Hippocampal formation (tissue), 2 donors: ENCODE measurements around the gene RBM17.
"Not testable (repeated sequence)": the region's sequence is repeated elsewhere in the genome, so short reads cannot be mapped to it uniquely, and the experiment has no call there.

Source experiments
- DNase-seq, 2 donors: peaks; one replicate each; lab custom pipeline; 2025; lab: John Stamatoyannopoulos, UW

Gene RBM17

GRCh38 chr10:6136215-6137201, 47.7 kb downstream of the RBM17 start:
- no peak for DNase-seq

DNA sequence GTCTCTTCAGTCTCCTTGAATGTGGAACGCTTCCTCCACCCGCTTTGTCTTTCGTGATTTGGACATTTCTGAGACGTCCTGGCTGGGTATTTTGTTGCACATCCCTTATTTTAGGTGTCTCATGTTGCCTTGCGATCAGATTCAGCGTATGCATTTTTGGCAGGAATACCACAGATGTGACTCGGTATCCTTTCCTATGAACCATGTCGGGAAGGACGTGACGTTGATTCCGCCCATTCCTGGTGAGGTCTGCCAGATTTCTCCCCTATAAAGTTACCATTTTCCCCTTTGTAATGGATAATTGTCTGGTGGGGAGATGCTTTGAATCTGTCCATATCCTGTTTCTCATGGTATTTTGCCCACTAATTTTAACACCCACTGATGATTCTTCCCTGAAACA, 49.6 kb downstream of the RBM17 start:
- no peak for DNase-seq

DNA sequence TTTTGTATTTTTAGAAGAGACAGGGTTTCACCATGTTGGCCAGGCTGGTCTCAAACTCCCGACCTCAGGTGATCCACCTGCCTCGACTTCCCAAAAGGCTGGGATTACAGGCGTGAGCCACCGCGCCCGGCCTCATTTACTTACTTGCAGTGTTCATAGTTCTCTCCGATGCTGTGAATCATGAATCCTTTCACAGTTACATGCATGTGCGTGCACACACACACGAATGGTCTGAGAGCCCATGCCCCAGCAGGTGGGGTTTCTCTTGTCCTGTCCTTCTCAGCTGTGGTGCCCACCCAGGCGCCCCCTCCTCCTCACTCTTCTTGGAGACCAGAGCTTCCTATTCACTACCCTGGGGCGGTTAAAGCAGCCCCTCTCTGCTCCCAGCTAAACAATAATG, 50.6 kb downstream of the RBM17 start:
- DNase-seq: no peak

GRCh38 chr10:6140141-6140841, 51.5 kb downstream of the RBM17 start:
- no peak for DNase-seq

DNA sequence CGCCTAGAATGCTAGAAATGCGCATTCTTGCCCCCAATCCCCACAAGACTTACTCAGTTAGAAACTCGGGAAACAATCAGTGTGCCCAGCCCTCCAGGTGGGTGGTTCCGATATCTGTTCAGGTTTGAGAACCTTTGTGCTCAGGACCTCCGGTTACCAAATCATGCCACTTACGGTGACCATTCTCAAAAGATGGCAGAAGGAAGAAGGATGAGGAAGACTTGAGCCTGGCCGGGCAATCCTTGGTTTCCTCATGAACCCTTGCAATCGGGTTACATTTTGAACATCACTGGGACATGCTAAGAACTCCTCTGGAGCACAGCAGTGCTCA, 52.1 kb downstream of the RBM17 start:
- DNase-seq: no peak

GRCh38 chr10:6141296-6142151, 52.7 kb downstream of the RBM17 start:
- no peak for DNase-seq

DNA sequence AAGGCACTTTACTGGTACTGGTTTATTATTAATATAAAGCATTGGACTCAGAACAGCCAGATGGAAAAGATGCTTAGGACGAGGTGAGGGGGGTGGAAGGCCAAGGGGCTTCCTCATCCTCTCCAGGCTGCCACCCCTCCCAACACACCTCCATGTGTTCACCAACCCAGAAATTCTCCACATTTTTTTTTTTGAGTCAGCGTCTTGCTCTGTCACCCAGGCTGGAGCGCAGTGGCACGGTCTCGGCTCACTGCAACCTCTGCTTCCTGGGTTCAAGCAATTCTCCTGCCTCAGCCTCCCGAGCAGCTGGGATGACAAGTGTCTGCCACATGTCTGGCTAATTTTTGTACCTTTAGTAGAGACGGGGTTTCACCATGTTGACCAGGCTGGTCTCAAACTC, 53.4 kb downstream of the RBM17 start:
- not testable (repeated sequence) for DNase-seq

DNA sequence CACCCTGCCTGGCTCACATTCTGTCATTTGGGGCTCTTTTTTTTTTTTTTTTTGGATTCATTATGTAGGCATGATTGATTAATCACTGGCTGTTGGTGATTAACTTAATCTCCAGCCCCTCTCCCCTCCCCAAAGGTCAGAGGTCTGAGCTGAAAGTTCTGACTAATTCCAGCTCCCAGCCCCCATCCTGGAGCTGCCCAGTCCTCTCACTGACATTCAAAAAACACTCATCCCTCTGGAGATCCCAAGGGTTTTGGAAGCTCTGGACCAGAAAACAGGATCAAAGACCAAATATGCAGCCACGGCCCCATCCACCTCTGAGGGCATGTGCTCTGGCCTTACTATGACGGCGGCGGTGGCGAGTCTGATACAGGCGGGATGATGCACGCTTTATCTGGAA, 53.8 kb downstream of the RBM17 start:
- no peak for DNase-seq

GRCh38 chr10:6143181-6143580, 54.3 kb downstream of the RBM17 start:
- DNase-seq: no peak

DNA sequence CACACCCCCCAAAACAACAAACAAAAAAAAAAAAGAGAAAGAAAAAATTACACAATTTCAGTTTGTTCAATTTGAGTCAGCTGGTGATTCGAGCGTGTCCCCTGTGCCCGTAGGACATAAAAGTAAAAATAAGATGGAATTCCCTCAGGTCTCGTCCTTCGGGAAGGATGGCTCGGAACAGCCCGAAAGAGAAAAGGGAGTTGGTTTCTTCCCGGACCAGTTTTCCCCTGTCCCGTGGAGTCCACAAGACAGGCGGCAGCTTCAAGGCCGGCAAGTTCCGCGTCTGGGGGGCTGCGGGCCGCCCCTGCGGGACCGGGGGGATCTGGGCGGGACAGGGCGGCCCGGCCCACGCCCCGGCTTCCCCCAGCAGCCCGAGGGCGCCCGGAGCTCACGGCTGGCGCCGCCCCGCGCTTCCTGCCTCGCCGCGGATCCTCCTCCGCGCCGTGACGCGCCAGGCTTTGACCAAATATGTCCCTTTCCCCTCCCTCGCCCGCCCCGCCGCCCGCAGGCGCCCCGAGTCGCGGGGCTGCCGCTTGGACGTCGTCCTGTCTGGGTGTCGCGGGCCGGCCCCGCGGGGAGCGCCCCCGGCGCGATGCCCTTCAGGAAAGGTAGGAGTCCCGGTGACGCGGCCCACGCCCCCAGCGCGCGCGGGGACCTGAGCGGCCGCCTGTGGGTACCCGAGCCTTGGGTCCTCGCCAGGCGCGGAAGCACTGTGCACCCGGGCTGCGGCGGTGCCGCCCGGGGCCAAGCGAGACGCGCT, 55.8 kb downstream of the RBM17 start:
- DNase-seq: peak; percentile 81 to 82

- DNase-seq: no peak
Observed at GRCh38 chr10:6145166-6145987, 56.5 kb downstream of the RBM17 start.

DNA sequence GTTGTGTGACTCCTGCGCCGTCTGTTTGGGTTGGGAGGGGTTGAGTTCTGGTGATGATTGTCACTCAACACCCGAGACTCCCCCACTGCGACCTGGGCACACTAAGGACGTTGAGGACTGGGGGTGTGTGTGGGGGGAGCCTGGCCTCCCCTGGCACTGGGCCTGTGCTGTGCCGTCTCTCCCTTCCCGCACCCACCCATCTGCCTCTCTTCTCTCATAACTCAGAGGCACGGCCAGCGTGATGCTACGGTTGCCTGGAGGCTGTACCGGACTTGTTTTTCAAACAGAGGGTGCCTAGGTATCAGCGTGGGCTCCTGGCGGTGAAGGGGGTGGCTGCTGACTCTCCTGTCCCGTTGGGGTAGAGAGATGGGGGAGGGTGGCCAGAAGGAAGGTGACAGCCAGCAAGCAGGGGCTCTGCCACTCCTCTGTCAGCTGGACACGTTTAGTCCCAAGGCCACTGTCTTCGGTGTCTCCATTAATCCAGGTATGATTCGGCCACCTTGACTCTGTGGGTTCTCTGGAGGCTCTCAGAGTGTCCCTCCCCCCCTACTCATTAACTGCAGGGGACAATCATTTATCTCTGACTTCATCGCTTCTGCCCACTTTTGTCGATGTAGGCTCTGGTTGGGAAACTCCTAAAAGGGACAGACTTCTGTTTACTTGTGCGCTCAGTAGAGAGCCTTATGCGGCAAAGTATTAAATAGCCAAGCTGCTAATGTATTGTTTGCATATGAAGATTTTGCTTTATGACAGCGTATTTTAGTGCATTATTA, 57.4 kb downstream of the RBM17 start:
- no peak for DNase-seq

- DNase-seq: no peak
Observed at GRCh38 chr10:6146921-6147320, 58.1 kb downstream of the RBM17 start.

- no peak for DNase-seq
Observed at GRCh38 chr10:6148251-6148701, 59.4 kb downstream of the RBM17 start.

DNA sequence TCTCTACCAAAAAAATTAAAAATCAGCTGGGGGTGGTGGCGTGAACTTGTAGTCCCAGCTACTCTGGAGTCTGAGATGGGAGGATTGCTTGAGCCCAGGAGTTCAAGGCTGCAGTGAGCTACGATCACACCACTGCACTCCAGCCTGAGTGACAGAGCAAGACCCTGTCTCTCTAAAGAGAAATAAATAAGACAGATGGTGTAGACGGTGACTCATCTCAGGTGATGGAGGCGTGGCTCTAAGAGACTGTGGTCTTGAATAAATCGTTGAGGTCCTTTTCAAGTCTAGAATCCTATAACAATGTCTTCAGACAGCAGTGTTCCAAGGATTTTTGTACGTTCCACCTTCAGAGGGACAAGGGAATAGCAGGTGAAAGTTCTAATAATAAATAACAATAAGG, 60.1 kb downstream of the RBM17 start:
- DNase-seq: no peak

- peak; percentile 69 to 72 for DNase-seq
Observed at GRCh38 chr10:6151087-6151977, 62.5 kb downstream of the RBM17 start.

DNA sequence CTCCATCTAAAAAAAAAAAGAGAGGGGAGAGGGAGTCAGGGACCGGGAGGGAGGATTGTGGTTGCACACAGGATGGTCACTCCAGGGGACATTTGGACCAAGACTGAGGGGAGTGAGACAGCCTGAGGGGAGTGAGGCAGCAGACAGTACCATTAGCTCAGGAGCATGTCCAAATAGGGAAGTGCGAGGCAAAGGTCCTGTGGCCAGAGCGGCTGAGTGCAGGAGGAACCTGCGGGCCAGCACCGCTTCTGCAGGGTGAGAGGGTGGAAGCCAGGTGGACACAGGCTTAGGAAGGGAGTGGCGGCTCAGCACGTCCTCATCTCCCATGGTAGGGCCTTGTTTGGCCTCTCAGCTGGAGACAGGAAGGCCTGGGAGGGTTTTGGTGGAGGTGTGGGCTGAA, 65.0 kb downstream of the RBM17 start:
- no peak for DNase-seq

GRCh38 chr10:6154566-6154965, 65.7 kb downstream of the RBM17 start:
- no peak for DNase-seq

DNA sequence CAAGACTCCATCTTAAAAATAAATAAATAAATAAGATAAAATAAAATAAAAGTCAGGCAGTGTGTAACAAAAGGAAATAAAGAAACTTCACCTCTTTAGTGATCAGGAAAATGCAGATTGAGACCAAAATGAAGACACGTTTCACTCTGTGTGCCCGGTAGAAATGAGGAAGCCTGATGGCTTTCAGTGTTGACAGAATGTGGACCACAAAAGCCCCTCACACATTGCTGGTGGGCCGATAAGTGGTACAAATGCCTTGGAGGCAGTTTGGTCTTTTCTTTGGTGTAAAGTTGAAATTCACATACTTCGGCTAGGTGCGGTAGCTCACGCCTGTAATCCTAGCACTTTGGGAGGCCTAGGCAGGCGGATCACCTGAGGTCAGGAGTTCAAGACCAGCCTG, 69.4 kb downstream of the RBM17 start:
- no peak for DNase-seq
